GM13976 (cell line): ENCODE results near the gene NUDT3.
"Not testable (repeated sequence)": the region's sequence is repeated elsewhere in the genome, so short reads cannot be mapped to it uniquely, and the experiment has no call there.

Source experiments
- DNase-seq: peaks from one replicate; pipeline ENCODE4 v3.0.0; 2012; ENCODE audit warnings: low spot score
- in situ Hi-C: fragments of 300-500 bp; cut with MboI; formaldehyde crosslinking; loops from one replicate; pipeline ENCODE4 v1.12.0; 2022; ENCODE audit warnings: low sequenced_read_pairs, mixed read lengths, inconsistent platforms; ENCODE audit not compliant: unreplicated experiment
- TF ChIP-seq, protein P1 (sequence below): IDR thresholded peaks from 2 replicates; pipeline ENCODE4 v1.5.1; 2012; ENCODE audit warnings: borderline replicate concordance, mild to moderate bottlenecking; ENCODE audit not compliant: insufficient read depth; ENCODE audit errors: extremely low read depth, missing control alignments, control extremely low read depth

Gene NUDT3

DNA sequence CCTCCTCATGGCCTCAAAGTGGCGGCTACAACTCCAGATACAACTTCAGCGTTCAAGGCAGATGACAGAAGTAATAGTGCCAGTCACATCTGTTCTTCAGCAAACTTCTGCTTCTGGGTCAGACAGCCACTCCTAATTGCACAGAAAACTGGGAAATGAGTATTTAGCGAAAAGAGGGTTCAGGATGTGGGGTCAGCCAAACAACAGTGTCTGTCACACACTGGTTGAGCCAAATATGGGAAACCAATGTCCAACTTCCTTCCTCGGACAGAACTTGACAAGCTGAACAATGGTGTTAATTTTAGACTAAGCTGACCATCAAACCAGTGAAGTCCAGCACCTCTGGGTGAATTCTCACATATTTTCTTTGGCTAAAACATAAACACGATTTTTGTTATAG lies 22.1 kb downstream of the NUDT3 start:
- no peak for DNase-seq
- TF ChIP-seq, protein P1, sequence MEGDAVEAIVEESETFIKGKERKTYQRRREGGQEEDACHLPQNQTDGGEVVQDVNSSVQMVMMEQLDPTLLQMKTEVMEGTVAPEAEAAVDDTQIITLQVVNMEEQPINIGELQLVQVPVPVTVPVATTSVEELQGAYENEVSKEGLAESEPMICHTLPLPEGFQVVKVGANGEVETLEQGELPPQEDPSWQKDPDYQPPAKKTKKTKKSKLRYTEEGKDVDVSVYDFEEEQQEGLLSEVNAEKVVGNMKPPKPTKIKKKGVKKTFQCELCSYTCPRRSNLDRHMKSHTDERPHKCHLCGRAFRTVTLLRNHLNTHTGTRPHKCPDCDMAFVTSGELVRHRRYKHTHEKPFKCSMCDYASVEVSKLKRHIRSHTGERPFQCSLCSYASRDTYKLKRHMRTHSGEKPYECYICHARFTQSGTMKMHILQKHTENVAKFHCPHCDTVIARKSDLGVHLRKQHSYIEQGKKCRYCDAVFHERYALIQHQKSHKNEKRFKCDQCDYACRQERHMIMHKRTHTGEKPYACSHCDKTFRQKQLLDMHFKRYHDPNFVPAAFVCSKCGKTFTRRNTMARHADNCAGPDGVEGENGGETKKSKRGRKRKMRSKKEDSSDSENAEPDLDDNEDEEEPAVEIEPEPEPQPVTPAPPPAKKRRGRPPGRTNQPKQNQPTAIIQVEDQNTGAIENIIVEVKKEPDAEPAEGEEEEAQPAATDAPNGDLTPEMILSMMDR = no peak
- in situ Hi-C loops = no loop called here

DNA sequence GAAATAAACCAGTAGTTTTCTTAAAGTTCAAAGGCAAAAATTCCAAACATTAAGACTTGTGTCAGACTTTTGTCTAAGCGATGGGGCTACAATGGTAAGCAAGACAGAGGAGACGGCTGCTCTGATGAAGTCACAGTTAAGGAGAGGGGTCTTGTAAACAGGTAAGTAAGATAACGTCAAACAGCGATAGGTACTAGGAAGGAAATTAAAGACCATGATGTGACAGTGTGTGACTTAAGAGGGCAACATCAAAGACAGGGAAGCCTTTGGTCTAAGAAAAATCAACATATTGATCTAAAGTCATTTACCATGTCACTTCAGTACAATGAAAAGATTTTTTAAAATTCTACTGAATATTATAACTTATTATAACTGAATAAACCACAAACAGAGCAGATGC lies 23.1 kb downstream of the NUDT3 start:
- DNase-seq = no peak
- in situ Hi-C loops = no loop called here
- TF ChIP-seq, protein P1 = no peak

DNA sequence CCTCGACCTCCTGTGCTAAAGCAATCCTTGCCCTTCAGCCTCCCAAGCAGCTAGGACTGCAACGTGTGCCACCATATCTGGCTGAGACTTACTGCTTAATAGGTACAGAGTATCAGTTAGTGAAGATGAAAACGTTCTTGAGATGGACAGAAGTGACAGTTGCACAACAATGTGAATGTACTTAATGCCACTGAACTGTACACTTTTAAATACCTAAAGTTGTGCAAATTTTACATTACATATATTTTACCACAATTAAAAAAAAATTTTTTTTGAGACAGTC lies 25.9 kb downstream of the NUDT3 start:
- TF ChIP-seq, protein P1 = no peak
- in situ Hi-C loops = no loop called here
- no peak for DNase-seq

DNA sequence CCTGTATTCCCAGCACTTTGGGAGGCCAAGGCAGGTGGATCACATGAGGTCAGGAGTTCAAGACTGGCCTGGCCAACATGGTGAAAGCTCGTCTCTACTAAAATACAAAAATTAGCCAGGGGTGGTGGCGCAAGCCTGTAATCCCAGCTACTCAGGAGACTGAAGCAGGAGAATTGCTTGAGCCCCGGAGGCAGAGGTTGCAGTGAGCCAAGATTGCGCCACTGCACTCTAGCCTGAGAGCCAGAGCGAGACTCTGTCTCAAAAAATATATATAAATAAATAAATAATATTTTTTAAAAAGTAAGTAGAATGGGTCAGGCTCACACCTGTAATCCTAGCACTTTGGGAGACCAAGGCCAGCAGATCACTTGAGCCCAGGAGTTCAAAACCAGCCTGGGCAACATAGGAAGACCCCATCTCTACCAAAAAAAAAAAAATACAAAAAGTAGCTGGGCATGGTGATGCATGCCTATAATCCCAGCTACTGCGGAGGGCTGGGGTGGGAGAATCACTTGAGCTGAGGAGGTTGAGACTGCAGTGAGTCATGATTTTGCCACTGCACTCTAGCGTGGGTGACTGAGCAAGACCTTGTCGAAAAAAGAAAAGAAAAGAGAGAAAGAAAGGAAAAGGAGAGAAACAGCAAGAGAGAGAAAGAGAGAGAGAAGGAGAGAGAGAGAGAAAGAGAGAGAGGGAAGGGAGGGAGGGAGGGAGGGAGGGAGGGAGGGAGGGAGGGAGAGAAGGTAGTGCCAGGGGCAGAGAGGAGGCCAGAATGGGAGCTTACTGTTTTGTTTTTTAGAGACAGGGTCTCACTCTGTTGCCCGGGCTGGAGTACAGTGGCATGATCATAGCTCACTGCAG lies 26.5 kb downstream of the NUDT3 start:
- DNase-seq, in situ Hi-C loops: not testable (repeated sequence)

DNA sequence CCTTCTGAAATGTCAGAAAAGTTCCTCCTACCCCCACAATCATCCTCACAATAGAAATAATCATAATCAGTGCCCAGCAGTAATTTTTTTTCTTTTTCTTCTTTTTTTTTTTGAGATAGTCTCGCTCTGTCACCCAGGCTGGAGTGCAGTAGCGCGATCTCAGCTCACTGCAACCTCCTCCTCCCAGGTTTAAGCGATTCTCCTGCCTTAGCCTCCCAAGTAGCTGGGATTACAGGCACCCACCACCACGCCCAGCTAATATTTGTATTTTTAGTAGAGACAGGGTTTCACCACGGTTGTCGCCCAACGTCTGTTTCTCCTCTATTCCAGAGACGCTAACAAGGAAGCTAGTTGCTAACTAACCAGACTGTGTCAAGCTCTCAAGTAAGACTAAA lies 28.8 kb downstream of the NUDT3 start:
- in situ Hi-C loops, DNase-seq: not testable (repeated sequence)

DNA sequence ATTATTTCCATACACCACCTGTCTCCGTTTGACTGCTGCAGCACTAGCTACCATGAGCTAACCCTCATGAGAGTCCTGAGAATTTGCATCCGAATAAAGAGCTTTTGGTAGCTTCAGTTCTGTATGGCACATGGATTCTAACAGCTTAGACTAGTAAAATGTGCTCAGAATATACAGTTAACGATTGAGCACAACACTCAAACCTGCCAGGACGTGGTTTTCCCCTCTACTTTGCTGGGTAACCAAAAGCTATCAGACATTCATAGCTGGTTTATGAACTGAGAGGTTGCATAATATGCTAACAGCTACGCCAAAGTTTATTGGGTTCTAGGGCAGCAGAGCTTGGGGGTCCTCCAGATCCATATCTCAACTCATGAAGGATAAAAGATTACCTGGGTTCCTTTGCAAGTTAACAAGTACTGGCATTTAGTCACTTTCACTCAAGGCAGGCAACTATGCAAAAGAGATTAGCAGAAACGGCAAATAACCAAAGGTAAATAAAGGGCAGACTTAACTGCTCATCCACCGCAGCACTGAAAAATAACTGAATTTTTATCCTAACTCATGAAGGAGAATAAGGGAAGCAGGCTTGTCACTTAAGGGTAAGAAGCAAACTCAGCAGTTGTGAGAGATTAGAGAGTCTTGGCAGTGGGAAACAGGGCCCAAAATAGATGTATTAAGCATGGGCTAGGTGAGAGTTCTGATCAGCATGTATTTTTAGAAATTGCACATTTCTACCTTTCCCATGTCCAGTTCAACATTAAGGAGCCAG lies 29.4 kb downstream of the NUDT3 start:
- TF ChIP-seq, protein P1 = no peak
- in situ Hi-C loops = no loop called here
- peak; percentile 41 for DNase-seq

DNA sequence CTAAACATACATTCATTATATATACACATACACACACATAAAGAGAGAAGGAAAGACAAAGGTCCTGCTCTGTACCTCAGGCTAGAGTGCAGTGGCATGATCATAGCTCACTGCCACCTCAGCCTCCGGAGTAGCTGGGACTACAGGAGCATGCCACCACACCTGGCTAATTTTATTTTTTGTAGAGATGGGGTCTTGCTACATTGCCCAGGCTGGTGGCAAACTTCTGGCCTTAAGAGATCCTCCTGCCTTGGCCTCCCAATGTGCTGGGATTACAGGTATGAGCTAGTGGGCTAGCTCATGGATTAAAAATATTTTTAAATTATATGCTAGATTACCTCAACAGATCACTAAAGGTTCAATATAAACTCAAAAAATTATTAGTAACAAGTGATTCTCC lies 30.3 kb downstream of the NUDT3 start:
- in situ Hi-C loops = no loop called here
- no peak for DNase-seq
- TF ChIP-seq, protein P1 = no peak
